HCT116 (cell line): ENCODE measurements around the gene CYSRT1.

ENCODE experiments used
- CBX3 ChIP-seq: IDR thresholded peaks from 2 replicates; pipeline ENCODE4 v1.6.1; 2012; ENCODE audit warnings: low read depth
- CEBPB ChIP-seq: IDR thresholded peaks from 2 replicates; pipeline ENCODE4 v1.6.1; 2012; ENCODE audit warnings: low read depth
- EZH2 ChIP-seq: fragments of 200-600 bp; sonication (generic); IDR thresholded peaks from 2 replicates; pipeline ENCODE4 v1.6.1; 2017; ENCODE audit warnings: antibody characterized with exemption, mixed run types
- EZH2phosphoT487 ChIP-seq: fragments of 200-600 bp; IDR thresholded peaks from 2 replicates; pipeline ENCODE4 v1.6.1; 2018; ENCODE audit warnings: antibody characterized with exemption, borderline replicate concordance
- JUND ChIP-seq: IDR thresholded peaks from 2 replicates; pipeline ENCODE4 v1.6.1; 2012
- POLR2A ChIP-seq: IDR thresholded peaks from 2 replicates; pipeline ENCODE4 v1.7.0; 2011; ENCODE audit warnings: borderline replicate concordance; ENCODE audit not compliant: insufficient read depth, insufficient read length; ENCODE audit errors: extremely low read depth
- POLR2AphosphoS5 ChIP-seq: IDR thresholded peaks from 2 replicates; pipeline ENCODE4 v1.6.1; 2011; ENCODE audit warnings: mild to moderate bottlenecking, low read depth, low read length, moderate library complexity
- SP1 ChIP-seq: IDR thresholded peaks from 2 replicates; pipeline ENCODE4 v1.6.1; 2012; ENCODE audit warnings: low read depth
- YY1 ChIP-seq: IDR thresholded peaks from 2 replicates; pipeline ENCODE4 v1.6.1; 2011; ENCODE audit warnings: low read length, low read depth, moderate library complexity, mild to moderate bottlenecking; ENCODE audit not compliant: insufficient replicate concordance; ENCODE audit errors: extremely low read depth
- ZNF274 ChIP-seq: fragments of 200-500 bp; sonication (Bioruptor generic); IDR thresholded peaks from 2 replicates; pipeline ENCODE4 v1.6.1; 2014; ENCODE audit warnings: mild to moderate bottlenecking, low read depth, low read length, inconsistent platforms
- TF ChIP-seq, protein P1 (sequence below), 3 experiments: fragments of 200-600 bp in 1 of 3; sonication (generic) in 1 of 3; IDR thresholded peaks in 2 of 3; conservative IDR thresholded peaks in 1 of 3; 2 replicates each; pipeline ENCODE4 v1.5.1; 2012 to 2017; ENCODE audit warnings: low read depth in 2 of 3, low read length in 2 of 3, antibody characterized with exemption in 1 of 3, borderline replicate concordance in 1 of 3, control low read depth in 1 of 3, mild to moderate bottlenecking in 1 of 3, mixed read lengths in 1 of 3, mixed run types in 1 of 3, moderate library complexity in 1 of 3; ENCODE audit not compliant: insufficient read depth in 1 of 3
- TF ChIP-seq, protein P2 (sequence below): IDR thresholded peaks from 2 replicates; pipeline ENCODE4 v1.6.1; 2012

DNA sequence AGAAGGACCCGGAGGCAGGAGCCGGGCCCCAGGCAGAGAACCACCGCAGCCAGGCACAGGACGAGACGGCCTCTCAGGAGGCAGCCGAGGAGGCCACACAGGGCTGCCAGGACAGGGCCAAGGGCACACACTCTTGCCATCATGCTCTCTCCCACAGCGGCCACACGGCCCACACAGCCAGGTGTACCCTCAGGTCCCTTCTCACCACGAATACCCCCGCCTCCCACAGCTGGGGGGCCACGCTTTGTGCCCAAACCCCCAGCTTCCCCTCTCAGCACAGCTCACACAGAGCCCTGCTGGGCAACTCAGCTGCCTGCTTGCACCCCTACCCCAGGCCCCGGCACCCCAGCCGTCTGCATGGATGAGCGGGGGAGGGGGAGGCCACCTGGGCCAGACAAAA, 31.2 kb upstream of the CYSRT1 start:
- TF ChIP-seq, protein P1, sequence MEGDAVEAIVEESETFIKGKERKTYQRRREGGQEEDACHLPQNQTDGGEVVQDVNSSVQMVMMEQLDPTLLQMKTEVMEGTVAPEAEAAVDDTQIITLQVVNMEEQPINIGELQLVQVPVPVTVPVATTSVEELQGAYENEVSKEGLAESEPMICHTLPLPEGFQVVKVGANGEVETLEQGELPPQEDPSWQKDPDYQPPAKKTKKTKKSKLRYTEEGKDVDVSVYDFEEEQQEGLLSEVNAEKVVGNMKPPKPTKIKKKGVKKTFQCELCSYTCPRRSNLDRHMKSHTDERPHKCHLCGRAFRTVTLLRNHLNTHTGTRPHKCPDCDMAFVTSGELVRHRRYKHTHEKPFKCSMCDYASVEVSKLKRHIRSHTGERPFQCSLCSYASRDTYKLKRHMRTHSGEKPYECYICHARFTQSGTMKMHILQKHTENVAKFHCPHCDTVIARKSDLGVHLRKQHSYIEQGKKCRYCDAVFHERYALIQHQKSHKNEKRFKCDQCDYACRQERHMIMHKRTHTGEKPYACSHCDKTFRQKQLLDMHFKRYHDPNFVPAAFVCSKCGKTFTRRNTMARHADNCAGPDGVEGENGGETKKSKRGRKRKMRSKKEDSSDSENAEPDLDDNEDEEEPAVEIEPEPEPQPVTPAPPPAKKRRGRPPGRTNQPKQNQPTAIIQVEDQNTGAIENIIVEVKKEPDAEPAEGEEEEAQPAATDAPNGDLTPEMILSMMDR (IDR thresholded peaks at IDR 0.05 in 2 of 3, conservative IDR thresholded peaks at IDR 0.05 in 1 of 3; ENCODE audit: borderline replicate concordance in 1 of 3, insufficient read depth in 1 of 3, low read depth in 2 of 3, low read length in 2 of 3) = no peak
- TF ChIP-seq EZH2 (no peak), CBX3 (no peak), CEBPB (no peak), EZH2phosphoT487 (no peak), POLR2A (no peak), JUND (no peak), SP1 (no peak), ZNF274 (no peak), YY1 (no peak), POLR2AphosphoS5 (no peak)
- TF ChIP-seq, protein P2, sequence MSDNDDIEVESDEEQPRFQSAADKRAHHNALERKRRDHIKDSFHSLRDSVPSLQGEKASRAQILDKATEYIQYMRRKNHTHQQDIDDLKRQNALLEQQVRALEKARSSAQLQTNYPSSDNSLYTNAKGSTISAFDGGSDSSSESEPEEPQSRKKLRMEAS = no peak
